HCT116 (cell line): Measurements from ENCODE around the gene NHLRC1.

ENCODE experiments used
- CEBPB ChIP-seq: IDR thresholded peaks from 2 replicates; pipeline ENCODE4 v1.6.1; 2012; ENCODE audit warnings: low read depth
- JUND ChIP-seq: IDR thresholded peaks from 2 replicates; pipeline ENCODE4 v1.6.1; 2012
- POLR2A ChIP-seq: IDR thresholded peaks from 2 replicates; pipeline ENCODE4 v1.7.0; 2011; ENCODE audit warnings: borderline replicate concordance; ENCODE audit not compliant: insufficient read depth, insufficient read length; ENCODE audit errors: extremely low read depth
- POLR2AphosphoS5 ChIP-seq: IDR thresholded peaks from 2 replicates; pipeline ENCODE4 v1.6.1; 2011; ENCODE audit warnings: mild to moderate bottlenecking, low read depth, low read length, moderate library complexity
- RAD21 ChIP-seq: IDR thresholded peaks from 2 replicates; pipeline ENCODE4 v1.6.1; 2012; ENCODE audit warnings: low read depth, mild to moderate bottlenecking
- REST ChIP-seq: IDR thresholded peaks from 2 replicates; pipeline ENCODE4 v1.6.1; 2012; ENCODE audit warnings: low read depth
- SRF ChIP-seq: IDR thresholded peaks from 2 replicates; pipeline ENCODE4 v1.6.1; 2012; ENCODE audit warnings: low read depth
- TCF7L2 ChIP-seq: IDR thresholded peaks from 2 replicates; pipeline ENCODE4 v1.7.0; 2011; ENCODE audit warnings: borderline replicate concordance, inconsistent platforms; ENCODE audit not compliant: insufficient read depth, insufficient read length; ENCODE audit errors: extremely low read depth
- ZNF274 ChIP-seq: fragments of 200-500 bp; sonication (Bioruptor generic); IDR thresholded peaks from 2 replicates; pipeline ENCODE4 v1.6.1; 2014; ENCODE audit warnings: mild to moderate bottlenecking, low read depth, low read length, inconsistent platforms
- TF ChIP-seq, protein P1 (sequence below), 3 experiments: fragments of 200-600 bp in 1 of 3; sonication (generic) in 1 of 3; IDR thresholded peaks in 2 of 3; conservative IDR thresholded peaks in 1 of 3; 2 replicates each; pipeline ENCODE4 v1.5.1; 2012 to 2017; ENCODE audit warnings: low read depth in 2 of 3, low read length in 2 of 3, antibody characterized with exemption in 1 of 3, borderline replicate concordance in 1 of 3, control low read depth in 1 of 3, mild to moderate bottlenecking in 1 of 3, mixed read lengths in 1 of 3, mixed run types in 1 of 3, moderate library complexity in 1 of 3; ENCODE audit not compliant: insufficient read depth in 1 of 3
- TF ChIP-seq, protein P2 (sequence below): IDR thresholded peaks from 2 replicates; pipeline ENCODE4 v1.6.1; 2012

GRCh38 chr6:18101271-18101670 is 21.2 kb downstream of the NHLRC1 start:
- no peak for TF ChIP-seq POLR2A
- TF ChIP-seq, protein P1, sequence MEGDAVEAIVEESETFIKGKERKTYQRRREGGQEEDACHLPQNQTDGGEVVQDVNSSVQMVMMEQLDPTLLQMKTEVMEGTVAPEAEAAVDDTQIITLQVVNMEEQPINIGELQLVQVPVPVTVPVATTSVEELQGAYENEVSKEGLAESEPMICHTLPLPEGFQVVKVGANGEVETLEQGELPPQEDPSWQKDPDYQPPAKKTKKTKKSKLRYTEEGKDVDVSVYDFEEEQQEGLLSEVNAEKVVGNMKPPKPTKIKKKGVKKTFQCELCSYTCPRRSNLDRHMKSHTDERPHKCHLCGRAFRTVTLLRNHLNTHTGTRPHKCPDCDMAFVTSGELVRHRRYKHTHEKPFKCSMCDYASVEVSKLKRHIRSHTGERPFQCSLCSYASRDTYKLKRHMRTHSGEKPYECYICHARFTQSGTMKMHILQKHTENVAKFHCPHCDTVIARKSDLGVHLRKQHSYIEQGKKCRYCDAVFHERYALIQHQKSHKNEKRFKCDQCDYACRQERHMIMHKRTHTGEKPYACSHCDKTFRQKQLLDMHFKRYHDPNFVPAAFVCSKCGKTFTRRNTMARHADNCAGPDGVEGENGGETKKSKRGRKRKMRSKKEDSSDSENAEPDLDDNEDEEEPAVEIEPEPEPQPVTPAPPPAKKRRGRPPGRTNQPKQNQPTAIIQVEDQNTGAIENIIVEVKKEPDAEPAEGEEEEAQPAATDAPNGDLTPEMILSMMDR (IDR thresholded peaks at IDR 0.05 in 2 of 3, conservative IDR thresholded peaks at IDR 0.05 in 1 of 3; ENCODE audit: borderline replicate concordance in 1 of 3, insufficient read depth in 1 of 3, low read depth in 2 of 3, low read length in 2 of 3) = no peak
- TF ChIP-seq JUND = no peak
- TF ChIP-seq RAD21 = no peak
- TF ChIP-seq REST = no peak
- no peak for TF ChIP-seq ZNF274
- no peak for TF ChIP-seq POLR2AphosphoS5
- no peak for TF ChIP-seq TCF7L2
- TF ChIP-seq SRF = no peak
- TF ChIP-seq, protein P2, sequence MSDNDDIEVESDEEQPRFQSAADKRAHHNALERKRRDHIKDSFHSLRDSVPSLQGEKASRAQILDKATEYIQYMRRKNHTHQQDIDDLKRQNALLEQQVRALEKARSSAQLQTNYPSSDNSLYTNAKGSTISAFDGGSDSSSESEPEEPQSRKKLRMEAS = no peak
- TF ChIP-seq CEBPB = no peak
